GM18873 (cell line): ENCODE measurements around the gene FANCD2OS.
"Not testable (repeated sequence)": the region's sequence is repeated elsewhere in the genome, so short reads cannot be mapped to it uniquely, and the experiment has no call there.

Experiments used
- ATAC-seq: cut with Tn5 transposase; IDR thresholded peaks from one replicate; pipeline ENCODE4 v1.9.1; 2021; ENCODE audit warnings: mild to moderate bottlenecking, moderate library complexity, moderate number of reproducible peaks; ENCODE audit not compliant: unreplicated experiment, low FRiP score

FANCD2OS gene

DNA sequence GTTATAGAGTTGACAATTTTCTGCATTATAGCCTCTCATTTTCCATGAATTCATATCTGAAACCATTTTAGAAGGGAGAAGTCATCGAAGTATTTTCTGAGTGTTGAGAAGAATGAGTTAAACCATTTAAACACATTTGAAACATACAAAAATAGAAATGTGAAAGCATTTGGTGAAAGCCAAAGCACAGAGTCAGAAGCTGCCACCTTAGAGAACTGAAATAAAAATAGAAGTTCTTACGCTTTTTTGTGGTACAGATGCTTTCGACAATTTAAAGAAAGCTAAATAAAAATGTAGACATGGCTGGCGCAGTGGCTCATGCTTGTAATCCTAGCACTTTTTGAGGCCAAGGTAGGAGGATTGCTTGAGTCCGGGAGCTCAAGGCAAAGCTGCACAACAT, 9.0 kb downstream of the FANCD2OS start:
- ATAC-seq = no peak

DNA sequence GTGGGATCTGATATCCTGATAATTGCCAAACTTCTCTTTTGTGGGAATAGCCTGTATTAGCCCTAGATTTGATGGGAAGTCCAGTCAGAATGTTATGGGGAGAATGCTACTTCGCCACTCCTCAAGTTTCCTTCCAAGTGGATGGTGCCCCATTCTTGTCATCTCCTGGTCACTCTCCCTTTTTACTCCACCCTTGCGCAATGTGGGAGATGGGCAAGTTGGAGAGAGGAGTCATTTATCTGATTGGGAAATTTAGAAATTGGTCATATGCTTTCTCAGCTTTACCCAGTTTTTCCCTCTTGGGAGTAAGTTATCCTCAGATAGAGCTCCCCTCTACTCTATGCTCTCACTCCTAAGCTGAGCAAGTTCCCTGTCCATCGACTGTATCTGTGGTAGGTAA, 14.4 kb downstream of the FANCD2OS start:
- ATAC-seq = no peak

DNA sequence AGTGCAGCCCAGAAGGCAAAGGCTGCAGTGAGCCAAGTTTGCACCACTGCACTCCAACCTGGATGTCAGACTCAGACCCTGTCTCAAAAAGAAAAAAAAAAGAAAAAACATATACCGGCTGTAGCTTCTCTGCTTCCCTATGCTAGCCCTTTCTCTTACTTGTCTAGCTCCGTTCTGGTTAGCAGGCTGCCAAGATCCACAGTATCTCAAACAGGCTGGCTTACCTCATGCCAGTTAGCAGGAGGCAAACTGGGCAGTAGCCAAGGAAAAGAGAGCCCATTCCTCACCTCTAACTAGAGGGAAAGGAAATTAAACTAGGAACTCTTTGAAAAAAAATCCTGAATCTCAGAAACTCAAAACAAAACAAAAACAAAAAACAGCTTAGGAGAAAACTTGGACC, 16.7 kb downstream of the FANCD2OS start:
- not testable (repeated sequence) for ATAC-seq

DNA sequence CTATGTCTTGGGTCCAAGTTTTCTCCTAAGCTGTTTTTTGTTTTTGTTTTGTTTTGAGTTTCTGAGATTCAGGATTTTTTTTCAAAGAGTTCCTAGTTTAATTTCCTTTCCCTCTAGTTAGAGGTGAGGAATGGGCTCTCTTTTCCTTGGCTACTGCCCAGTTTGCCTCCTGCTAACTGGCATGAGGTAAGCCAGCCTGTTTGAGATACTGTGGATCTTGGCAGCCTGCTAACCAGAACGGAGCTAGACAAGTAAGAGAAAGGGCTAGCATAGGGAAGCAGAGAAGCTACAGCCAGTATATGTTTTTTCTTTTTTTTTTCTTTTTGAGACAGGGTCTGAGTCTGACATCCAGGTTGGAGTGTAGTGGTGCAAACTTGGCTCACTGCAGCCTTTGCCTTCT, 17.3 kb downstream of the FANCD2OS start:
- not testable (repeated sequence) for ATAC-seq

DNA sequence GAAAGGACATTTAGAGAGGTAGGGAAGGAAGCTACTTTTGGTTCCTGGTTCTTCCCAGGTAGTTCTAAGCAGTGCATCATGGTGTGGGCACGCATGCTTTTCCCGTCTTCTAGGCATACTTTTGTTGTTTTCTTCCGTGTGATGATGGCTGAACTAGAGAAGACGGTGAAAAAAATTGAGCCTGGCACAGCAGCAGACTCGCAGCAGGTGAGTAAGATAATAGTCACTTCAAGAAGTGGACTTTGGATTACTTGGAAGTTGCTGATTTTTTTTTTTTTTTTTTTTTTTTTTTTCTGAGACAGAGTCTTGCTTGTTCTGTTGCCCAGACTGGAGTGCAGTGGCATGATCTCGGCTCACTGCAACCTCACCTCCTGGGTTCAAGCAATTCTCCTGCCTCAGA, 17.9 kb downstream of the FANCD2OS start:
- no peak for ATAC-seq

DNA sequence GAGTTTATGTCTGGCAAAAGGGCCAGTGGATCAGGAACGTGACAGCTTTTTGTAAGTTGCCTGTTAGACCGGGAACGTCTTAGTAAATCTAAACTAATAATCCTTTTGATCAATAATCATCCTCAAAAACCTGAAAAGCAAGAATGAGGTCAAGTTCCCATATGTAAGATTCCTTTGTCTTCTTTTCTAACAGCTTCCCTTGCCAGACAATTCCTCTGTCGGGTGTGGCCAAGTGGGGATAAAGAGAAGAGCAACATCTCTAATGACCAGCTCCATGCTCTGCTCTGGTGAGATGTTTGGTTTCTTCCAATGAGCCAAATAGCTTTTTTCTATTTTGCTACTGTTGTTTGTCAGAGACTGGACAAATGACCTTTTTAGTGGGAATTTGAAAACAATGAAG, 19.8 kb downstream of the FANCD2OS start:
- no peak for ATAC-seq

DNA sequence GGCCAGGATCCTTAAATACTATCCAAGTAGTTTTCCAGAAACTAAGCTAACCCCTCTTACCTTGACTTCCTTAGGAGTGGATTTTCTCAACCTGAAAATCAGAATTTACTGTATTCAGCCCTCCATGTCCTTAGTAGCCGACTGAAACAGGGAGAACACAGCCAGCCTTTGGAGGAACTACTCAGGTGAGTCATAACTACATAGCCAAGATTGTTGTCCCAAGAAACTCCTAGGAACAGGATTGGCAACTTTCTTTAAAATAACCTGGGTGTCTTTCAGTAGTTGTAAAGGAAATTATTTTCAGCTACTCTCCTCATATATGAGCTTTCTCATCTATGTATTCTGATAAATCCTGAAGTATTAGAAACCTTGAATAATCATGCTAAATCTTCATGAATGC, 22.3 kb downstream of the FANCD2OS start:
- no peak for ATAC-seq

DNA sequence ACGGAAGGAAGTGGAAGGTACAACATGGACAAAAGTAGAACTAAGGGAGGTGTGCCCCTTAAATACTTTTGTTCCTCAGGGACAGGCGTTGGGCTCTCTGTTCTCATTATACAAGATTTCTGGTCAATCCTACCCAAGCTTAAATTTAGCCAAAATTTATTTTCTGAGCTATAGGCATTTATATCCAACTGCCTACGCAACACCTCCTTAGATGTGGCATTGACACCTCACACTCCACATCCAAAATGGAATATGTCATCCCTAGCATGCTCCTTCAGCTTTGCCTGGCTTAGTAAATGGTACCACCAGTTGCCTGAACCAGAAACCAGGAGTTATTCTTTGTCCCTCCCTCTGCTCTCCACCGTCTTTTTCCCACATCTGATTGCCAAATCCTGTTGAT, 26.2 kb downstream of the FANCD2OS start:
- ATAC-seq = no peak

DNA sequence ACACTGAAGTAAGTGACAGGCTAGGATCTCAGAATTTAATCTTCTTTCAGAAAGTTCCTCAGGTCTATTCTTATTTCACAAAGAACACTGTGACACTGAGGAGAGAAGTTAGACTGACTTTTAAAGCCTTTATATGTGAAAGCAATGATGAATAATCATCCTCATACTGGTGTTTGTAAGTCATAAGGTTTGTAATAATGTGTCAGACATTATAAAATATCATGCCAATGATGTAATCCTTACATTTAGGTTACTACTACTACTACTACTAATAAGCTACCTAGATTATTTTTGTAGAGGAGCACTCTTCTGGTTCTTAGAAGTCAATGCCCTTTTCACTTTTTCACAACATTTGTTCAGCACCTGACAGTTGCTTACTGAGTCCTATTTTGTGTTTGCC, 33.4 kb downstream of the FANCD2OS start:
- no peak for ATAC-seq

DNA sequence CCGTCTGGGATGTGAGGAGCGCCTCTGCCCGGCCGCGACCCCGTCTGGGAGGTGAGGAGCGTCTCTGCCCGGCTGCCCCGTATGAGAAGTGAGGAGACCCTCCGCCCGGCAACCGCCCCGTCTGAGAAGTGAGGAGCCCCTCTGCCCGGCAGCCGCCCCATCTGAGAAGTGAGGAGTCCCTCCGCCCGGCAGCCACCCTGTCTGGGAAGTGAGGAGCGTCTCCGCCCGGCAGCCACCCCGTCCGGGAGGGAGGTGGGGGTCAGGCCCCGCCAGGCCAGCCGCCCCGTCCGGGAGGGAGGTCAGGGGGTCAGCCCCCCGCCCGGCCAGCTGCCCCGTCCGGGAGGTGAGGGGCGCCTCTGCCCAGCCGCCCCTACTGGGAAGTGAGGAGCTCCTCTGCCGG, 38.0 kb downstream of the FANCD2OS start:
- ATAC-seq = not testable (repeated sequence)

DNA sequence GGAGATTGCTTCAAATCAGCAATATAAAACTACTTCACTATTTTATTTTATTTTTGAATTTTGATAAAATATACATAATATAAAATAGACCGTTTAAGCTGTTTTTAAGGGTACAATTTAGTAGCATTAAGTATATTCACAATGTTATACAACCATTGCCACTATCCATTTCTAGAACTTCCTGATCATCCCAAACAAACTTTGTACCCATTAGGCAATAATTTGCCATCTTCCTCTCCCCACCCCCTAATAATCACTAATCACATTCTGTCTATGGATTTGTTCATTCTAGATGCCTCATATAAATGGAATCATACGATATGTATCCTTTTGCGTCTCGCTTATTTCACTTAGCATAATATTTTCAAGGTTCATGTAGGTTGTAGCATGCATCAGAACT, 53.0 kb downstream of the FANCD2OS start:
- no peak for ATAC-seq
